ENCODE data around the gene SCCPDH.

Gene SCCPDH

GRCh38 chr1:246778663-246779062 is 54.5 kb downstream of the SCCPDH start:
- H2AK5ac ChIP-seq (ENCODE audit: low read length) = no peak overlapping the region
- no CpG with 5 or more reads among the region's 10 CpGs for WGBS (ENCODE audit: extremely low coverage, insufficient coverage, insufficient read length)
- no peak overlapping the region for H2AFZ ChIP-seq (ENCODE audit: insufficient read depth, low read length, poor library complexity)
- H3K27ac ChIP-seq (ENCODE audit: low read depth, low read length) = no peak overlapping the region
- no peak overlapping the region for H4K8ac ChIP-seq (ENCODE audit: low read depth, low read length)
- no peak overlapping the region for H3K4ac ChIP-seq (ENCODE audit: low read depth, low read length)
- H3K79me1 ChIP-seq (ENCODE audit: low read length) = no peaks in the 10 kb centered on the region
- H2BK12ac ChIP-seq (ENCODE audit: low read length) = no peak overlapping the region
- no peak overlapping the region for H2BK5ac ChIP-seq (ENCODE audit: low read depth, low read length, poor library complexity)
- H3K18ac ChIP-seq (ENCODE audit: low read length) = no peak overlapping the region
- H3K79me2 ChIP-seq (ENCODE audit: control insufficient read depth, insufficient read depth, low read length, poor library complexity) = no peaks in the 10 kb centered on the region
- H2BK120ac ChIP-seq (ENCODE audit: insufficient read depth, low read length, poor library complexity) = no peak overlapping the region
- H4K91ac ChIP-seq (ENCODE audit: low read depth, low read length) = no peak overlapping the region
- no peak overlapping the region for H3K9ac ChIP-seq (ENCODE audit: low read length)
- no peak for DNase-seq
- H3K4me3 ChIP-seq (ENCODE audit: low read depth, low read length) = no peak overlapping the region
- H3K14ac ChIP-seq (ENCODE audit: low read length) = no peak overlapping the region
- H3K9me3 ChIP-seq (ENCODE audit: insufficient read depth, low read depth, low read length) = no peaks in the 10 kb centered on the region
- H3K36me3 ChIP-seq (ENCODE audit: control insufficient read depth in 1 of 2, insufficient read depth in 2 of 2, low read length in 2 of 2) = peaks cover 0 to 2% of the 10 kb centered on the region in 2 experiments
- H4K12ac ChIP-seq (ENCODE audit: low read depth, low read length) = no peak overlapping the region
- no peak overlapping the region for H3K23ac ChIP-seq (ENCODE audit: low read length)
- H3K4me1 ChIP-seq (ENCODE audit: control insufficient read depth in 1 of 2, insufficient read depth in 2 of 2, low read length in 2 of 2) = no peaks in the 10 kb centered on the region
- no peaks in the 10 kb centered on the region for H3K27me3 ChIP-seq (ENCODE audit: insufficient read depth, low read length)
- H3K4me2 ChIP-seq (ENCODE audit: low read length) = no peak overlapping the region

GRCh38 chr1:246779561-246780175 is 55.5 kb downstream of the SCCPDH start:
- Histone ChIP-seq H2AFZ (ENCODE audit: insufficient read depth, low read length, poor library complexity) (no peak overlapping the region), H4K91ac (ENCODE audit: low read depth, low read length) (no peak overlapping the region), H3K4me3 (ENCODE audit: low read depth, low read length) (no peak overlapping the region), H3K36me3 (ENCODE audit: control insufficient read depth in 1 of 2, insufficient read depth in 2 of 2, low read length in 2 of 2) (peaks cover 0 to 2% of the 10 kb centered on the region in 2 experiments), H3K9me3 (ENCODE audit: insufficient read depth, low read depth, low read length) (no peaks in the 10 kb centered on the region), H3K4ac (ENCODE audit: low read depth, low read length) (no peak overlapping the region), H3K79me1 (ENCODE audit: low read length) (no peaks in the 10 kb centered on the region), H4K12ac (ENCODE audit: low read depth, low read length) (no peak overlapping the region), H3K4me2 (ENCODE audit: low read length) (no peak overlapping the region), H3K27me3 (ENCODE audit: insufficient read depth, low read length) (no peaks in the 10 kb centered on the region), H2BK120ac (ENCODE audit: insufficient read depth, low read length, poor library complexity) (no peak overlapping the region), H3K23ac (ENCODE audit: low read length) (no peak overlapping the region), H3K4me1 (ENCODE audit: control insufficient read depth in 1 of 2, insufficient read depth in 2 of 2, low read length in 2 of 2) (no peaks in the 10 kb centered on the region), H2BK5ac (ENCODE audit: low read depth, low read length, poor library complexity) (no peak overlapping the region), H3K18ac (ENCODE audit: low read length) (no peak overlapping the region), H3K9ac (ENCODE audit: low read length) (no peak overlapping the region), H2AK5ac (ENCODE audit: low read length) (no peak overlapping the region), H3K27ac (ENCODE audit: low read depth, low read length) (no peak overlapping the region), H4K8ac (ENCODE audit: low read depth, low read length) (no peak overlapping the region), H3K14ac (ENCODE audit: low read length) (no peak overlapping the region), H3K79me2 (ENCODE audit: control insufficient read depth, insufficient read depth, low read length, poor library complexity) (no peaks in the 10 kb centered on the region), H2BK12ac (ENCODE audit: low read length) (no peak overlapping the region)
- WGBS (ENCODE audit: extremely low coverage, insufficient coverage, insufficient read length) = no CpG with 5 or more reads among the region's 13 CpGs
- no peak for DNase-seq

- no peak overlapping the region for H3K27ac ChIP-seq (ENCODE audit: low read depth, low read length)
- no peak overlapping the region for H3K14ac ChIP-seq (ENCODE audit: low read length)
- H3K23ac ChIP-seq (ENCODE audit: low read length) = no peak overlapping the region
- no peak overlapping the region for H3K4ac ChIP-seq (ENCODE audit: low read depth, low read length)
- no peak overlapping the region for H4K91ac ChIP-seq (ENCODE audit: low read depth, low read length)
- no peak overlapping the region for H2BK12ac ChIP-seq (ENCODE audit: low read length)
- no peak overlapping the region for H4K12ac ChIP-seq (ENCODE audit: low read depth, low read length)
- H2BK5ac ChIP-seq (ENCODE audit: low read depth, low read length, poor library complexity) = no peak overlapping the region
- peaks cover 0 to 2% of the 10 kb centered on the region in 2 experiments for H3K36me3 ChIP-seq (ENCODE audit: control insufficient read depth in 1 of 2, insufficient read depth in 2 of 2, low read length in 2 of 2)
- no peak overlapping the region for H3K9ac ChIP-seq (ENCODE audit: low read length)
- no peaks in the 10 kb centered on the region for H3K79me2 ChIP-seq (ENCODE audit: control insufficient read depth, insufficient read depth, low read length, poor library complexity)
- H2BK120ac ChIP-seq (ENCODE audit: insufficient read depth, low read length, poor library complexity) = no peak overlapping the region
- no peaks in the 10 kb centered on the region for H3K27me3 ChIP-seq (ENCODE audit: insufficient read depth, low read length)
- peaks cover under 1% of the 10 kb centered on the region for H3K9me3 ChIP-seq (ENCODE audit: insufficient read depth, low read depth, low read length)
- no peaks in the 10 kb centered on the region for H3K79me1 ChIP-seq (ENCODE audit: low read length)
- no peak overlapping the region for H3K4me2 ChIP-seq (ENCODE audit: low read length)
- H3K18ac ChIP-seq (ENCODE audit: low read length) = no peak overlapping the region
- no peak overlapping the region for H2AK5ac ChIP-seq (ENCODE audit: low read length)
- H4K8ac ChIP-seq (ENCODE audit: low read depth, low read length) = no peak overlapping the region
- H3K4me3 ChIP-seq (ENCODE audit: low read depth, low read length) = no peak overlapping the region
- no CpG with 5 or more reads among the region's 9 CpGs for WGBS (ENCODE audit: extremely low coverage, insufficient coverage, insufficient read length)
- H2AFZ ChIP-seq (ENCODE audit: insufficient read depth, low read length, poor library complexity) = no peak overlapping the region
- DNase-seq = no peak
- no peaks in the 10 kb centered on the region for H3K4me1 ChIP-seq (ENCODE audit: control insufficient read depth in 1 of 2, insufficient read depth in 2 of 2, low read length in 2 of 2)
Measured at GRCh38 chr1:246780264-246780663, 56.1 kb downstream of the SCCPDH start.

- Histone ChIP-seq H2BK12ac (ENCODE audit: low read length) (no peak overlapping the region), H3K79me1 (ENCODE audit: low read length) (no peaks in the 10 kb centered on the region)
Measured at GRCh38 chr1:246781212-246781611, 57.0 kb downstream of the SCCPDH start.

More at GRCh38 chr1:246781212-246781611, 57.0 kb downstream of the SCCPDH start:
- Histone ChIP-seq H3K9ac (ENCODE audit: low read length) (no peak overlapping the region), H3K4me2 (ENCODE audit: low read length) (no peak overlapping the region), H3K79me2 (ENCODE audit: control insufficient read depth, insufficient read depth, low read length, poor library complexity) (no peaks in the 10 kb centered on the region), H3K9me3 (ENCODE audit: insufficient read depth, low read depth, low read length) (peaks cover 2% of the 10 kb centered on the region), H3K18ac (ENCODE audit: low read length) (no peak overlapping the region), H2BK120ac (ENCODE audit: insufficient read depth, low read length, poor library complexity) (no peak overlapping the region), H3K4me3 (ENCODE audit: low read depth, low read length) (no peak overlapping the region), H3K27ac (ENCODE audit: low read depth, low read length) (no peak overlapping the region), H4K12ac (ENCODE audit: low read depth, low read length) (no peak overlapping the region), H3K36me3 (ENCODE audit: control insufficient read depth in 1 of 2, insufficient read depth in 2 of 2, low read length in 2 of 2) (no peaks in the 10 kb centered on the region), H2AK5ac (ENCODE audit: low read length) (no peak overlapping the region), H2AFZ (ENCODE audit: insufficient read depth, low read length, poor library complexity) (no peak overlapping the region), H3K4me1 (ENCODE audit: control insufficient read depth in 1 of 2, insufficient read depth in 2 of 2, low read length in 2 of 2) (no peaks in the 10 kb centered on the region), H3K14ac (ENCODE audit: low read length) (no peak overlapping the region), H3K23ac (ENCODE audit: low read length) (no peak overlapping the region), H3K4ac (ENCODE audit: low read depth, low read length) (no peak overlapping the region), H2BK5ac (ENCODE audit: low read depth, low read length, poor library complexity) (no peak overlapping the region), H4K91ac (ENCODE audit: low read depth, low read length) (no peak overlapping the region), H4K8ac (ENCODE audit: low read depth, low read length) (no peak overlapping the region), H3K27me3 (ENCODE audit: insufficient read depth, low read length) (no peaks in the 10 kb centered on the region)
- DNase-seq = no peak
- WGBS (ENCODE audit: extremely low coverage, insufficient coverage, insufficient read length) = no CpG with 5 or more reads among the region's 7 CpGs

Data from trophoblast cell (in vitro differentiated cells and primary cell).